Measurements from ENCODE around the gene ZSWIM6.
A peak's percentile ranks its signal among the peaks of the same experiment; 100 is the strongest.

Gene ZSWIM6

DNA sequence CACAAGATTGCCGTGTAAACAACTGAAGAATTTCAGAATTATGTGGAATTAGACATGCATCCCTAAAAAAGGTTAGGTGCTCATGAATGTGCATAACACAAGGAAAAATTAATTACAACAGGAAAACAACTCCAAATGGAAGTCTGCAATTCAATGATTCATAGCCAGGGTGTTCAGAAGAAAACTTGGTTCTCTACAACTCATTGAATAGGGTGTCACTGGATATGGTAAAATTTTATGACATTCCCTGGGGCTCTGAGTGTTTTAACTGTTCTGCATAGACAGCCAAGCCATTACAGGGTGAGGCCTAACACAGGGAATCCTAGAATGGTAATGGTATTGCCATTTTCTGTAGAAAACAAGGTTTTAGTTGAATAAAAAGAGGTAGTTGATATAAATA lies 24.4 kb upstream of the ZSWIM6 start:
- DNase-seq: no peak

- no peak for DNase-seq
Measured at GRCh38 chr5:61308712-61309111, 23.3 kb upstream of the ZSWIM6 start.

GRCh38 chr5:61309115-61309514 lies 22.9 kb upstream of the ZSWIM6 start:
- no peak for DNase-seq

DNA sequence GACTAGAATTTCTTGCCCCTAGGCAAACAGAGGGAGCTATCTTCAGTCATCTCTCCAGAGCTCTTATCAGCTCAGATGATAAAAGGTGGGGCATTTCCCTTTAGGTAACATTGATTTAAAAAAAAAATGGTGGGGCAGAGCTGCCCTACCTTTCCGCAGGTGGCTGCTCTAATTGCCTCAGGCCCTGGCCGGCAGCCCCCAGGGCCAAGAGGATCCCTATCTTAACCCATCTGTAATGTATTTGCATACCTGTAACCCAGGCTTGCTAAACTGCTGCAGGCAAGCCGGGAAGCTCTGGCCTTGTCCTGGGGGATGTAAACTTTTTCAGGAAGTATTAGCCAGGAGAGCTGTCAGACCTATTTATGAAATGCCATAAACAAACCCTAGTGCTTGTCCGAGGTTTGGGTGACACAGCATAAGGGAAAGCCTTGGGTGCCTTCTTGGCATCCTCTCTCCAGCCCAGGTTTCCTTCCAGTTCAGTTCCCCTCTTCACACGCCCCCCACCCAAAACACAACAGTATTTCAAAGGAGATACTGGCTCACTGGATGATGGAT lies 20.9 kb upstream of the ZSWIM6 start:
- no peak for DNase-seq

- no peak for DNase-seq
Measured at GRCh38 chr5:61311836-61312808, 19.9 kb upstream of the ZSWIM6 start.

DNA sequence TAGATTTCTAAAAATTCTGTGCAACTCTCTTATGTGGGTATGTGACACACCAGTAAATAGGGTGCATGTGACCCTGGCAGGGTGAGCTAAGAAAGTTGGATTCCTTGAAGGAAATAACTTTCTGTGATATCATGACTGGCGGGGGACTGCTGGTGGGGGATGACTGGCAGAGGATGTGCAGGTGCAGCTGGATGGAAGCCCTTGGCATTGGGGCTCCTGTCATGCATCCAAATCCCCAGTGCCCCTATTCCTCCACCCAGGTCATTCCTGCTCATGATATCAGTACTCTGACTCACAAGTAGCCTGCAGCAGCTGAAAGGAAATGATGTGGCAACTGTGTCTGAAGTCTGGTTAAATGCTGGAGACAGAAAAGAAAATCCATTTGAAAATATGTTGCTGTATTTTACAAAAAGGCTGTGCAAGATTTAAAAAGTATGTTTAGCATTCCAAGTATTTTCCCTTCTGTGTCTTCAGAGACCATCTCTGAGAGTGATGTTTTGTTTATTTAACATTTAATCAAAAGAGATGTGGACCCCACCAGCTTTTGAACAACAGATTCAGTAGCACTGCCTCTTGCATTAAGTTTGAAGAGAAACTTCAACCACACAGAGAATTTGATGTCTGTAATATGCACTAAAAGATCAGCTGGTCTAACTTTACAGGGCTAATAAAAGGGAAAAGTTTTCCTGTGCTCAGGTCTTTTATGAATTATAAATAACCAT lies 17.9 kb upstream of the ZSWIM6 start:
- peak; percentile 67 to 86 for DNase-seq

DNA sequence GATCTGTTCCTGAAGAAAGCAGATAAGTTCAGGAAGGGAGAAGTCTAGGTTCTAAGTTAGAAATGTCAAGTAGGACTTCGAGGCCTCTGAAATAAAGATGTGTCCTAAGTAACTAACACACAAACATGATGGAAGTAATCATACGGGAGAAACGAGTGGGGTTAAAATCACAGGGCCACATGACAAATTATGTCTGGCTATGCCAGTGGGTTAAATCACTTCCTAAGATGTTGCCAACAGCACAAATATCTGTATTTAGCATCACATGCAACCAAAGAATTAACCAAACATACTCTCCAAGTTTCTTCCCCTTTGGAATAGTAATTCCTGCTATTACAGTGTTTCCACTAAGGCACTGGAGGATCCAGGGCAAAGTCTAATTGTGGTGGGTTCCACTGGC lies 13.7 kb upstream of the ZSWIM6 start:
- DNase-seq: no peak

GRCh38 chr5:61319388-61320146 lies 12.5 kb upstream of the ZSWIM6 start:
- no peak for DNase-seq

- DNase-seq: peak; percentile 62 to 73
Measured at GRCh38 chr5:61320860-61321259, 11.2 kb upstream of the ZSWIM6 start.

- no peak for DNase-seq
Measured at GRCh38 chr5:61321669-61322068, 10.4 kb upstream of the ZSWIM6 start.

DNA sequence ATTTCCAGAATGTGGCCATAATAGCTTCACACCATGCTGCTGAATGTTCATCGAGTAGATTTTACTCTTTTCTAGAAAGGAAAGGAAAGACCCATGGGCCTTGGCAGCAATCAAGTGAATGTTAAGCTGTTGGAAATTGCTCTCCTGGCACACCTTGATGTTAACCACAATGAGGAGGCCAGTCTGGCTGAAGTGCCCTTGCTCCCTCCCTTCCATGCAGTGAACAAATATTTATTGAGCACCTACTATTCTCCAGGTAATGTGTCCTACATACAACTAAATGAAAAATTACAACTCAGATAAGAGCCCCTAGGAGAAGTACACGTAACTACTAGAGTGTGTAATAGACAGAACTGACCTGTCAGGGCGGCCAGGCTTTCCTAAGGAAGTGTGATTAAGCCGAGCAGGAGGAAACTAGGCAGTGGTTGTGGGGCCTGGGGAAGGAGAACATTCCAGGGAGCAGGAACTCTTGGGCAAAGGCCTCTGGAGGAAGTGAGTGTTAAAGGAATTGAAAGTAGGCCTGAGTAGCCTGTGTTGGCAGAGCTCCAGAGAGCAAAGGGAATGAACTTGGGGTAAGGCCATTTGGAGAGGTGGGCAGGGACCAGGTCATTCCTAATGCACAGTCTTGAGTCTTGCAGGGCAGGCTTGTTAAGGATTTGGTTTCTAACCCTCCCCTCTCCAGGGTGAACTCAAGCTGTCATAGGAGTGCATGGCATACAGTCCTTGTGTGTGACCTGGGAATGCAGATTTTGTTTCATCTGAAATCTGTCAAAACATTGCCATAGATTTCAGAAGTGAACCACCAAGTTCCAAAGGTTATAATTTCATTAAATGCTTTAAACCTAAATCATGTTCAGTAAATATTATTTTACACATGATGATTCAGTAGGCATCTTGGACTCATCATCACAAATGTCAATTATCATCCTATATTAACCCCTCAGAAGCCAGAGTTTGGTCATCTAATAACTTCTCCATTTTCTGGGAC lies 9.0 kb upstream of the ZSWIM6 start:
- no peak for DNase-seq

GRCh38 chr5:61327760-61328753 lies 4.0 kb upstream of the ZSWIM6 start:
- DNase-seq: peak; percentile 79 to 81

GRCh38 chr5:61328791-61329549 lies 3.1 kb upstream of the ZSWIM6 start:
- DNase-seq: no peak

DNA sequence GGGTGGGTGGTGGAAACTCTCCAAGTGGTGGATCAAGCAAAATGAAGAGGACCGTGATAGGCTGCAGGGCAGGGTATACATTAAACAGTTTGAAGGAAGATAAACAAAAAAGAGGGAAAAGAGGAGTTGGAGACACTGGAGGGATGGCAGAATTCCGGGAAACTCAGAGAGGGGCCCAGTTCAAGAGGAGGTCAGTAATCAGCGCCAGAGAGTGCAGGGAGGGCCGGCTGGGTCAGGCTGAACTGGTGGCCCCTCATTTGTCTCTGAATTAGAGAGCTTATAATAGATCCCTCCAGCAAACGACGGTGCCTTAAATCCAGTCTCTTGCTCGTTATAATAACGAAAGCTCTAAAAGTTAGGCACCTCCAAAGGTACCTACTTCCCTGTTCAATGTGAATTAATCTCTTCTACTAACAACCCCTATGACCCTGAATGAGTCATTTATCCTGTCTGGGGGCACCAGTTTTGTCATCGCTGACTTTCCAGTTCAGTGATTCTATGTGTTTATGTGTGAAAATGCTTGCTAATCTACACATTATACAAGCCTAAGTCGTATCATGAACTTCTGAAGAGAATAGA lies 2.4 kb upstream of the ZSWIM6 start:
- peak in 1 of 2 experiments; percentile 18 for DNase-seq

DNA sequence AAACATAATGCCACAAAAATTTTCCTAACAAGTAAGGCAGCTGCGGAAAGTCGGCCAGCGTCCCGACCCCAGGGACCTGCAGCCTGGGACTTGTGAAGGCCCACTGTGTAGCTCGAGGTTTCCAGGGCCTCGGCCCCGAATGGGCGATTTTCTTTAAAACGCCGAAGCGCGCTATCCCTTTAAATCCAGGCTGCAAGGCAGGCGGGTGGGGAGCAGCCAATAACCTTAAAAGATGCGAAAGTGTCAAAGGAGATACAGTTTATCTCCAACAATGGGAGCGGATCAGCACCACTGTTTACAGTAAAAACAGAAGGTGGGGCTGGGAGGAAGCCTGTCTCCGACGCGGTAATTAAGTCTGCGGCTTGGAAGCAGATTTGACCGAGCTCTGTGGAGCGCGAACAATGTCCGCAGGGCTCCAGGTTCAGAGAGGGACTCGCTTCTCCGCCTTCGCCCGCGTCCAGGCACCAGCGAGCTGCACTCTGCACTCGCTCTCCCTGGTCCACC lies 1.7 kb upstream of the ZSWIM6 start:
- peak; percentile 46 to 54 for DNase-seq

- peak; percentile 32 to 58 for DNase-seq
Measured at GRCh38 chr5:61330845-61331406, 1.1 kb upstream of the ZSWIM6 start.

DNA sequence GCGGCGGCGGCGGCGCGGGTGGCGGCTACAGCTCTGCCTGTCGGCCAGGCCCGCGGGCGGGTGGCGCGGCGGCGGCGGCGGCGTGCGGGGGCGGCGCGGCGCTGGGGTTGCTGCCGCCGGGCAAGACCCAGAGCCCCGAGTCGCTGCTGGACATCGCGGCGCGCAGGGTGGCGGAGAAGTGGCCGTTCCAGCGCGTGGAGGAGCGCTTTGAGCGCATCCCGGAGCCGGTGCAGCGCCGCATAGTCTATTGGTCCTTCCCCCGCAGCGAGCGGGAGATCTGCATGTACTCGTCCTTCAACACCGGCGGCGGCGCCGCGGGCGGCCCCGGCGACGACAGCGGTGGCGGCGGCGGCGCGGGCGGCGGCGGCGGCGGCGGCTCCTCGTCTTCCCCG lies 296 bp downstream of the ZSWIM6 start:
- DNase-seq: no peak

GRCh38 chr5:61332851-61333320 lies 828 bp downstream of the ZSWIM6 start:
- DNase-seq: no peak

Data from Kasumi-1 (cell line).